Esophagus squamous epithelium (tissue), 4 donors: ENCODE results near the gene SCGB1D2.

Experiments
- CTCF ChIP-seq, 6 experiments: fragments of 450-650 bp in 4 of 6; fragments of 200-600 bp in 2 of 6; sonication (generic) in 2 of 6; IDR thresholded peaks; one replicate each; pipeline ENCODE4 v1.5.1; 2016 to 2019; ENCODE audit warnings: antibody characterized with exemption in 6 of 6, mild to moderate bottlenecking in 4 of 6, moderate library complexity in 4 of 6
- POLR2A ChIP-seq, 4 donors: fragments of 450-650 bp; IDR thresholded peaks; one replicate each; pipeline ENCODE4 v1.6.1; 2017; ENCODE audit warnings: antibody characterized with exemption in 4 of 4, mild to moderate bottlenecking in 4 of 4, moderate library complexity in 3 of 4

GRCh38 chr11:62242021-62242420 lies at the start of gene SCGB1D2:
- TF ChIP-seq CTCF (IDR thresholded peaks at IDR 0.05) (no peak), POLR2A (IDR thresholded peaks at IDR 0.05) (no peak)
